Subcutaneous adipose tissue (tissue), 4 donors: ENCODE data around the gene PRELID3B. TPM values are rescaled to one million over a fixed set of nuclear protein-coding genes. Genes with fewer than 3 reads are reported as not detected.

Experiments used
- CTCF ChIP-seq: fragments of 450-650 bp; IDR thresholded peaks from one replicate; pipeline ENCODE4 v1.5.1; 2016; ENCODE audit warnings: low read depth, mild to moderate bottlenecking, control low read depth, antibody characterized with exemption, moderate library complexity
- total RNA-seq, 4 donors: library from RNA; depleted of rRNA; stranded (reverse); fragments of >200 nt; gene quantifications; one replicate each; pipeline ENCODE4 v1.1.0, GENCODE V29; 2016

Gene PRELID3B
- total RNA-seq, 4 donors from 2014 or later: 39.2 to 83.2 (median 46.3) TPM

DNA sequence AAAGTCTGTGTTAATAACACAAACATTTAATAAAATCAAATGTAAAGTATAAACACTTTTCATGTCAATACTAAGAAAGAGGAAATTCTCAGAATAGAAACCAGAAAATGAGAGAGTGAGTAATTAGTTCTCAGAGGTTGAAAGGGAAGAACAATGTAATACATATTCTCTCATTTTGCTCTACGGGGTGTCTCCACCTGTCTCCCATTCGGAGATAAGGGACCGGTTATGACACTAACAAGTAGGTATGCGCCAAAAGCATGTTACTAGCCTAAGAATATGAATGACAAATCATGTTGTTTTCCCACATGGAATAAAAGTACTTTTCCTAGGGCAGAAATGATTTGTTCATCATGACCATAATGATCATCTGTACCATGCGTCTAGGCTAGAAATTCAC lies 35.6 kb upstream of the PRELID3B start:
- TF ChIP-seq CTCF: no peak

- no peak for TF ChIP-seq CTCF
Measured at GRCh38 chr20:59077705-59078104, 35.1 kb upstream of the PRELID3B start.

DNA sequence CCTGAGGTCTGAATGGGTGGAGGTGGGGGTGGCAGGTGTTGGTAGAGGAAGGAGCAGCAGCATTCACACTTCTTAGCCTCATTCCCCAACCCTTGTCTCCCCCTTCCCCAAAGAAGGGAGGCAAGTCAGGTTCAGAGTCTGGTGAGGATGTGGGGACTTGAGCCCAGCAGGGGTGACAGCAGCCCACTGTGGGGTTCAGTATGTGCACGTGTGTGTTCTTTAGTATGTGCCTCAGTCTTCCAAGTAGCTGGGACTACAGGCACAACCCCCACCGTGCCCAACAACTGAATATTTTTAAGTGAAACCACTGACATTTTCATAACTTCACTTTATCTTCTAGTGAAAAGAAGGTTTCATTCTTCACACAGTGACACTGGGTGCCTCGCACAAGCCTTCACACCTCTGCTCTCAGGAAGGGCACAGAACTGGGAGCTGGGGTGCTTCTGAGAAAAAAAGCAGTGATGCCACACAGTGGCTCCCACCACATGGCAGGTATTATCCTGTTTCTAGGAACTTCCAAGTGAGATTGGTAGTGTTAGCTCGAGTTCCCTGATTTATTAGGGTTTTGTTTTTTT lies 33.4 kb upstream of the PRELID3B start:
- TF ChIP-seq CTCF: no peak

DNA sequence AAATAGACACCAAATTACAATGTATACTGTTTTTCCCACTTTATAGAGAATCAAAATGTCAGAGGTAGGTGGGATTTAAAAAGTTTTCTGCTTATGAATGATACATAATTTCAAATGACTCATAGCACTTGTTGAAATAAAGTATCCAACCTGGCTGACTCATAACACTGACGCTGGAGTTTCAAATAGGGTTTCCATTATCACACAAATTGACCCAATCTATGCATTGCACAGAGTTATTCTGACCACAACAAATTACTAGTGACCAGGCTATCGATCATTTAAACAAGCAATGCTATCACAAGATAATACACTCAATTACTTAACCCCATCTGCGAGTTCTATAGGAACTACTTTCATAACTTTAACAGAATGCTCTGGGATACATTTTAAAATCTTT lies 31.9 kb upstream of the PRELID3B start:
- TF ChIP-seq CTCF: no peak

GRCh38 chr20:59073582-59073981 lies 31.0 kb upstream of the PRELID3B start:
- no peak for TF ChIP-seq CTCF

- TF ChIP-seq CTCF: no peak
Measured at GRCh38 chr20:59071216-59071615, 28.6 kb upstream of the PRELID3B start.

GRCh38 chr20:59069026-59069425 lies 26.4 kb upstream of the PRELID3B start:
- TF ChIP-seq CTCF: no peak
